ENCODE results near the gene ACVR1.

Gene ACVR1

GRCh38 chr2:157903151-157903550, 27.0 kb upstream of the ACVR1 start:
- DNase-seq (ENCODE audit: low read depth, low spot score): no peak
- no peak for TF ChIP-seq CTCF (IDR thresholded peaks at IDR 0.05; ENCODE audit: insufficient read depth, low read length, missing control alignments)
- H3K4me3 ChIP-seq (ENCODE audit: low read depth, low read length): no peak overlapping the region
- ChIA-PET CTCF (interaction anchor here (1.4 kb wide), 1 partner anchor 18 kb away, joined by 3 read pairs; no protein-coding TSS in a partner anchor), POLR2A (no interaction called here)

GRCh38 chr2:157902692-157903091, 26.6 kb upstream of the ACVR1 start:
- no peak overlapping the region for H3K4me3 ChIP-seq (ENCODE audit: low read depth, low read length)
- ChIA-PET POLR2A (no interaction called here), CTCF (interaction anchor here (1.4 kb wide), 1 partner anchor 17 kb away, joined by 3 read pairs; no protein-coding TSS in a partner anchor)
- TF ChIP-seq CTCF (IDR thresholded peaks at IDR 0.05; ENCODE audit: insufficient read depth, low read length, missing control alignments): no peak
- DNase-seq (ENCODE audit: low read depth, low spot score): no peak

- no peak for DNase-seq (ENCODE audit: low read depth, low spot score)
- ChIA-PET CTCF (interaction anchor here (1.0 to 2.0 kb wide), 4 partner anchors 9 to 48 kb away, joined by 3 to 8 read pairs (median 4); partner anchors contain the start of gene ACVR1), POLR2A (no interaction called here)
- TF ChIP-seq CTCF (IDR thresholded peaks at IDR 0.05; ENCODE audit: insufficient read depth, low read length, missing control alignments): no peak
- H3K4me3 ChIP-seq (ENCODE audit: low read depth, low read length): no peak overlapping the region
Observed at GRCh38 chr2:157901325-157901724, 25.2 kb upstream of the ACVR1 start.

- DNase-seq (ENCODE audit: low read depth, low spot score): no peak
- no peak for TF ChIP-seq CTCF (IDR thresholded peaks at IDR 0.05; ENCODE audit: insufficient read depth, low read length, missing control alignments)
- ChIA-PET CTCF (interaction anchor here (1.0 to 2.0 kb wide), 4 partner anchors 9 to 49 kb away, joined by 3 to 8 read pairs (median 4); partner anchors contain the start of gene ACVR1), POLR2A (no interaction called here)
- no peak overlapping the region for H3K4me3 ChIP-seq (ENCODE audit: low read depth, low read length)
Observed at GRCh38 chr2:157900684-157901083, 24.6 kb upstream of the ACVR1 start.

GRCh38 chr2:157900203-157900602, 24.1 kb upstream of the ACVR1 start:
- no peak overlapping the region for H3K4me3 ChIP-seq (ENCODE audit: low read depth, low read length)
- no peak for DNase-seq (ENCODE audit: low read depth, low spot score)
- no peak for TF ChIP-seq CTCF (IDR thresholded peaks at IDR 0.05; ENCODE audit: insufficient read depth, low read length, missing control alignments)
- CTCF ChIA-PET: interaction anchor here (2.0 kb wide), 1 partner anchor 23 kb away, joined by 8 read pairs; the partner anchor contains the start of gene ACVR1
- POLR2A ChIA-PET: no interaction called here

GRCh38 chr2:157899125-157899839, 23.2 kb upstream of the ACVR1 start:
- ChIA-PET CTCF (interaction anchor here (0.7 to 1.5 kb wide), 4 partner anchors 22 to 126 kb away, joined by 3 to 9 read pairs (median 3); partner anchors contain the start of gene ACVR1), POLR2A (no interaction called here)
- TF ChIP-seq CTCF (IDR thresholded peaks at IDR 0.05; ENCODE audit: insufficient read depth, low read length, missing control alignments): no peak
- H3K4me3 ChIP-seq (ENCODE audit: low read depth, low read length): no peak overlapping the region
- no peak for DNase-seq (ENCODE audit: low read depth, low spot score)
